ENCODE data around the gene IFFO2.
A peak's percentile ranks its signal among the peaks of the same experiment; 100 is the strongest.

The IFFO2 gene

GRCh38 chr1:18936814-18937481 is 19.5 kb downstream of the IFFO2 start:
- no peak for DNase-seq (ENCODE audit: low read depth)

DNA sequence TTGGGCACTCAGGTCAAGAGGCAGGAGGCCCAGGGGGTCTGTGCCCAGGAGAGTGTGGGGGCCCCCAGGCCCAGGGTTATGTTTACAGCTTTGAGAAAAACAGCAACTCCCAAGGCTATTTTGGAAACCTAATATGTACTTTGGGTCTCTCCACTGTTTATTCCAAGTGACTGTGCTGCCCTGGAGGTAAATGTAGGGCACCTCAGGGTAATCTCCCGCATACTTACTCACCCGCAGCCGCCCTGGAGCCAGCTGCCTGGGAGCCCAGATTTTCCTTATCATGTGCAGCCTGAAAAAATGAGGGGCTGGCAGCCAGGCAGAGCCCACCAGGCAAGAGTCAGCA is 20.0 kb downstream of the IFFO2 start:
- no peak for DNase-seq (ENCODE audit: low read depth)

DNA sequence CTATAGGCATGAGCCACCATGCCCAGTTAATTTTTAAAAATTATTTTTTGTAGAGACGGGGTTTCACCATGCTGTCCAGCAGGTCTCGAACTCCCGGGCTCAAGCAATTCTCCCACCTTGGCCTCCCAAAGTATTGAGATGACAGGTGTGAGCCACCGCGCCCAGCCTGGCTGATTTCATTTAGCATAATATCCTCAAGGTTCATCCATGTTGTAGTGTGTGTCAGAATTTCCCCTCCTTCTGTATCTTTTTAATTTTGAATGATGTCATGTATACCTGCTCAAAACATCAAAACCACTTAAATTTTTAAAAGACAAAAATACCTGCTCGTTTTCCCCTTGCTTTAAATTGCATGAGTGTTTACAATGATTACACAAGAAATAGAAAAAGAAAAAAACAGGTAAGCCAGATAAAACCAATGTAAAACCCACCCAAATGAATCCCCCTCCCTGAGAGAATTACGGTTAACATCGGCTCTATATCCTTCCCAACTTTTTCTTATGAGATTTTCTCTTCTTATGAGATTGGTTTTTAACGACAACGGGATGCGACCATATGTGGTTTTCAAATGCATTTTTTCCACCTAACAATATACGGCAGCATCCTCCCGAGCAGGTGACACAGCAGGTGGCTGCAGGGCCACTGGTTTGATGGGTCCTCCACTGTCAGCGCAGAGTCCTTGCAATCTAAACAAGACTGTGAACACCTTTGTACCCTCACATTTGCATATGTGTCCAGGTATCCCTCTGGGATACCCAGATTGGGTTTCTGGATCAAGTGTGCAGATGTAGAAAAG is 22.1 kb downstream of the IFFO2 start:
- no peak for DNase-seq (ENCODE audit: low read depth)

DNA sequence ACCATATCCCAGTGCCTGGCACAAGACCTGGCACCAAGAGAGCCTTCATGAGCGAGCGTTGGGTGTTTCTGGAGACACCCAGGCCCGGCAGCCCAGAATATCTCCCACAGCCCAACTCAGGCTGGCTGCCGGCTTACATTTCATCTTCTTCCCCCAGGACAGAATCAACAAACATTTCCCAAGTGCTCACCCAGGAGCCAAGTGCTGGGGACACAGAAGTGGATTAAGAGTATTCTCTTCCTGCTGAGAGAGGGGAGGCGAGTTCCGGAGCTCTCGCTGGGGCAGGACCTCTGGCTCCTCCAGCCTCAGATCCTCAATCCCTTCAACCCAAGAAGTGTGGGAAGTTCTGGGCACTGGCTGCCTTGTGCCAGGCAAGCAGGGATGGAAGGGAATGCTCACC is 23.6 kb downstream of the IFFO2 start:
- DNase-seq (ENCODE audit: low read depth): no peak

GRCh38 chr1:18932387-18932786 is 24.1 kb downstream of the IFFO2 start:
- no peak for DNase-seq (ENCODE audit: low read depth)

DNA sequence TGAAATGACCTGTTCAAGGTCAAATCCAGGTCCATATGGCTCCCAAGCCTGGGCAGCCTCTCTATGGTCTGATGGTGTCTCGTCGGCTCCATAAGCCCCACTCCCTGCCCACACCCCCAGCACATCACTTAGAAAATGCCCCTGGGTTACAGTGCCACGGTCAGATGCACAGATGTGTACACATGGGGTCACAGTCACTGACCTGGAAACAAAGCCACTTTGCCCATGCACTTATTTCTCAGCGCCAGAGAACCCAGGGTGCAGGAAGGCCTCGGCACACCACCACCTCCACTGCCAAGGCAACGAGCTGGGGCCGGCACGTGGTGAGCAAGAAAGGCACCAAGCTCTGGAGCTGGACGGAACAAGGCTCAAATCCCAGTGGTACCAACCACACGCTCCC is 24.7 kb downstream of the IFFO2 start:
- no peak for DNase-seq (ENCODE audit: low read depth)

- DNase-seq (ENCODE audit: low read depth): no peak
These were observed 26.8 kb downstream of the IFFO2 start for GRCh38 chr1:18929686-18930085.

GRCh38 chr1:18928985-18929384 is 27.5 kb downstream of the IFFO2 start:
- no peak for DNase-seq (ENCODE audit: low read depth)

- no peak for DNase-seq (ENCODE audit: low read depth)
These were observed 28.1 kb downstream of the IFFO2 start for GRCh38 chr1:18928406-18928805.

DNA sequence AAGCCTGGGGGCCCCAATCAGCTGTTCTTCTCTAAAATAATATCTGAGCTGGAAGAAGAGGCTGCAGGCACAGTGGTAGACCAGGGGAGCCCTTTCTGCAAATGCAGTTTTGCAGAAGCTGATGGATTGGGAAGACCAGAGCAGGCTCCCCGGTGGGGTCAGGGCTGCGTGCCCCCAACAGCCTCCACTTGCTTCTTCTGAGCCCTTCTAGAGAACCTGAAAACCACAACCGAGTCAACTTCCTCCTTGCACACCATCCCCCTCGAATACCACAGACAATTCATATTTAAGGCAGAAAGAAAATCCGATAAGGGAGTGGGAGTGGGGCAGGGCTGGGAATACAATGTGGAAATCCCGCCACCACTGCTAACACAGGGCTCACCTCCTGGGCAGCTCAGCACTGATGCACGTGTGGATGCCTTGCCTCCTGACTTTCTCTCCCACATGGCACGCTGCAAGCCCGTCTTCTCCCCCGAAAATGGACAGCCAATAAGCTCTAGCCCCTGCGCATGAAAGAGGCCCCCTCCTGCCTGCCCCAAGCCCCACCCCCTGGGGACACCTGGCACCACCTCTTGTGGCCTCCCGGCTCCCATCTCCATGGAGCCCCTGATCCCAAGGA is 28.7 kb downstream of the IFFO2 start:
- DNase-seq (ENCODE audit: low read depth): peak; percentile 29

DNA sequence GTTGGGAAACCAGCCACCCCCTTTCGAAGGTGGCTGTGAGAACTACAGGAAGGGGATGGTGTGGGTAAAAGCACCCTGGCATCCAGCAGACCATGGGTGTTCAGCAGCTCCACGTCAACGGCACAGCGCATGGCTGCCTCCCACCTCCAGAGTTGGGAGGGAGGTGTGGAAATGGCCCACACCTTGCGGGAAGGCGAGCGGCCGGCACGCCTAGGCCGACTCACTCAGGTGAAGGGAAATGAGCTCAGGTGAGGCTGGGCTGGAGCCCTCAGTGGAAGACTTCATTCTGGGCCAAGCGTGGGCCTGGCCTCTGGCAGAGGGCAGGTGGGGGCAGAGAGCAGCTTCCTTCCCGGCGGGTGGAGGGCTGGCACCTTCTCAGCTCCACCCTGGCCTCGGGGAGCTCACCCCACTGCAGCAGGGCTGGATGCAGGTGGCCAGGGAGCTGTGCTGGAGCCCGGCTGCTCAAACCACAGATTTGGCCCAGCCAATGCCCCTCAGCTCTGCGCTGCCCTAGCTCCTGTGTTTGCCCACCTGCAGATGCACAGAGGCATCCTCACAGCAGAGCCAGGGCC is 29.3 kb downstream of the IFFO2 start:
- no peak for DNase-seq (ENCODE audit: low read depth)

DNA sequence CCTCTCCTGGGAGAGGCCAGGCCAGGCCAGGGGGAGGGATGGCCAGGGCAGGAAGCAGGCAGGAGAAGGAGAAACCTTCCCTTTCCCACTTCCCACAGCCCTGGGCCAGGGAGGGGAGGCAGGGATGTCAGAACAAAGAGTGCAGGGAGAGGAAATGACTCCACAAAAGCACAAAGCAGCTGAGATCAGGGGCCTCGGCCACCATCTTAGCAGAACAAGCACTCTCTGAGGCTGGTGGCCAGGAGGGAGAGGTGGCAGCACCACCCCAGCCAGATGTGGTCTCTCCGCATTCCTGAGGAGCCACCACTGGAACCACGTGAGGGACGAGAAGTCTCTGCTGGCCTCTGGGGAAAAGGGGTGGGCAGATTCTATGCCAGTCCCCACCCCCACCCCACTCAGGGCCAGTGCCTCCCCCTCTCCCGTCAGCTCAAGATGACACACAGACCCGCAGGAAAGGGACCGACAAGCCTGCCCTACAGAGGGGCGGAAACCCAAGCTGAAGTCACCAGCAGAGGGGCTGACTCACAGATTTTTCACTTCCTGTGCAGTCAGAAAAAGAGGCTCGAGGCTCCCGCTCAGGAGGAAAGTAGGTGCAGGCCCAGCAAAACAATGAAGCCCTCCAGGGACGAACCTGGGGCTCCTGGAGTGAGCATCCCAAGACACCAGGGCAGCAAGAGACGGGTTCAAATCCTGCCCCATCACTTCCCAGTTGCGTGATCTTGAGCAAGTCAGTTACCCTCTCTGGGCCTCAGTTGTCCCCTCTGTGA is 30.0 kb downstream of the IFFO2 start:
- DNase-seq (ENCODE audit: low read depth): peak; percentile 74

DNA sequence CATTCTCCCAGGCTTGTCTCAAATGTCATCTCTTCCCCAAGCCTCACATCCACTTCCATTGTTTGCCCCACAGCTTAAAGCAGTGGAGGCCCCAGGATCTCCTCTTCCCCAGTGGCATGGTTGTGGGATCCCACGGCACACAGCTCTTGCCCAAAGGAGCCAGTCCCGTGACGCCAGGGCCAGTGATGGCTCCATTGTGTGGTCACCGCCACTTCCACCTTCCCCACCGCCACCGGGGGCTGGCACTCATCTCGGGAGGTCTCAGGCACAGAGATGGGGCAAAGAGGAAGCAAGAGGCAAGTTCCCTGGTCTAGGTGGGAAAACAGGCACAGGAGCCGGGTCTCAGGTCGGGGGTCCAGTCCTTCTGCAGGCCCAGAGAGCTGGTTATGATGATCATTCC is 31.2 kb downstream of the IFFO2 start:
- DNase-seq (ENCODE audit: low read depth): no peak

GRCh38 chr1:18924221-18924691 is 32.2 kb downstream of the IFFO2 start:
- no peak for DNase-seq (ENCODE audit: low read depth)

- DNase-seq (ENCODE audit: low read depth): no peak
These were observed 32.7 kb downstream of the IFFO2 start for GRCh38 chr1:18923756-18924211.

- no peak for DNase-seq (ENCODE audit: low read depth)
These were observed 33.4 kb downstream of the IFFO2 start for GRCh38 chr1:18922848-18923755.

DNA sequence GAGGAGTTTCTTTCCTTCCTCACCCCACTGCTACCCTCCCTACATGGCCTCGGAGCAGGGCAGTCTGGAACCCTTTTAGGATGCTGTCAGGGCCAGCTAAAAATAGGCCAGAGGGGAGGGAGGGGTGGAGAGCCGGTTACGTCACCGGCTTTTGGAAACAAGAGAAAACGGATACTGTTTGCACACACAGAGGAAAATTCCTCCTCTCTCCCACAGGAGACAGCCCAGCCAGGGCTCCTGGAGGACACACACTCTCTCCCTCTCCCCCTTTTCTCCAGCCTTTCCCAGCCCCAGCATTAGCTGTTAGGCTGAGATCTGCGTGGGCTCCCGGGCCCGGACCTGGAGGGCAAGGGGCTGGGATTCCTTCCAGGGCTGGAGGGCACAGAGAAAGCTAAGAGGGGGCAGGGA is 34.2 kb downstream of the IFFO2 start:
- no peak for DNase-seq (ENCODE audit: low read depth)

DNA sequence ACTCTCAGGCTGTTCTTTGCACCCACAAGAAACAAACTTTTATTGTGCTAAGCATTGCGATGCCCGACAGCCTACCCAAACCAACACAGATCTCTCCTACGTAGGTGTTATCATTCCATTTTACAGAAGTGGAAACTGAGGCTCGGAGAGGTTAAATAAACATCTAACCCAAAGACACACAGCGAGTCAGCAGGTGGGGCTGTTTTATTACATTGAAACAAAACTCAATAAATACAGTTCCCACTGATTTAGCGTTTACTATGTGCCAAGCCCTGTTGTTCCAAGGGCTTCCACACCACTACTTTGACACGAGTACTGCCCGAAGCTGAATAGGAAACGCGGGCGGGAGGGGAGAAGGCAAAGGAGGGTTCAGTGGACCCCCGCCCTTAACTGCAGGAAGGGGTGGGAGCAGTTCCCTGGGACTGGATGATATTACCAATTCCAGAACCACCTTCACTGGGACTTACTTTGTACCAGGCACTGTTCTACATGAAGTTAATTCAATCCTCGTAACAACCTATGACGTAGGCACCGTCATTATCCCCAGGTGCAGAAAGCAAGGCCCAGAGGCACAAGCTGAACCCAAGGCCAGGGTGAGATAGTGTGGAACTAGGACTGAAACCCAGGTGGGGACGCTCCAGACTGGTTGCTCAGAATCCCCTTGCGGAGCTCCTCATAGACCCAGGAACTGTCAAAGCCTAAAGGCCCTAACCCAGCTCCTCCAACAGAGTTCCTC is 34.8 kb downstream of the IFFO2 start:
- no peak for DNase-seq (ENCODE audit: low read depth)

- no peak for DNase-seq (ENCODE audit: low read depth)
These were observed 35.5 kb downstream of the IFFO2 start for GRCh38 chr1:18920931-18921330.

- no peak for DNase-seq (ENCODE audit: low read depth)
These were observed 36.5 kb downstream of the IFFO2 start for GRCh38 chr1:18919956-18920355.

Data from T follicular helper cell (primary cell).